ENCODE data around the gene ARHGEF37. TPM values are rescaled to one million over a fixed set of nuclear protein-coding genes. Genes with fewer than 3 reads are reported as not detected.
"Not testable (repeated sequence)": the region's sequence is repeated elsewhere in the genome, so short reads cannot be mapped to it uniquely, and the experiment has no call there.

Gene ARHGEF37
- total and polyA plus RNA-seq, 2 of the 8 experiments (the other 6 are each of a cell fraction or from before 2014, with no cell fraction given), result 0.21 to 0.48 TPM

DNA sequence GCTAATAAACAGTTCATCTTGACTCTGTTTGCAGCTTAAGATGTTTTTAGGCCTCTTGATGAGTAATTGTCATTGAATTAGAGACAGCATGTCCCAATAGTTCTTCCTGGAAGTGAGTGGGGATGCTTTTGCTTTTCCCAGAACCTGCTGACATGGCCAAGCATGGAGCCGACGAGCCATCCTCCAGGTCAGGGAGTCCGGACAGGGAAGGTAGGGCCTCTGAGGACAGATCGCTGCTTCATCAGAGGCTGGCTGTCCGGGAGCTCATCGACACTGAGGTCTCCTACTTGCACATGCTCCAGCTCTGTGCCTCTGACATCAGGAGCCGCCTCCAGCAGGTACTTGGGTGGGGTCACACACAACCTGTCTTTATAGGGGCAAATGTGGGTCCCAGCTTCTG is 16.3 kb downstream of the ARHGEF37 start (continued):
- TF ChIP-seq JUND (IDR thresholded peaks at IDR 0.05; ENCODE audit: low read length) (no peak), FOSL1 (IDR thresholded peaks at IDR 0.05; ENCODE audit: insufficient read depth, low read depth, low read length) (no peak), CEBPB (IDR thresholded peaks at IDR 0.05; ENCODE audit: low read depth, low read length) (no peak), EGR1 (IDR thresholded peaks at IDR 0.05; ENCODE audit: borderline replicate concordance, low read depth, low read length) (no peak), NANOG (IDR thresholded peaks at IDR 0.05; ENCODE audit: insufficient read depth, low read depth, low read length, poor library complexity, severe bottlenecking) (no peak)

DNA sequence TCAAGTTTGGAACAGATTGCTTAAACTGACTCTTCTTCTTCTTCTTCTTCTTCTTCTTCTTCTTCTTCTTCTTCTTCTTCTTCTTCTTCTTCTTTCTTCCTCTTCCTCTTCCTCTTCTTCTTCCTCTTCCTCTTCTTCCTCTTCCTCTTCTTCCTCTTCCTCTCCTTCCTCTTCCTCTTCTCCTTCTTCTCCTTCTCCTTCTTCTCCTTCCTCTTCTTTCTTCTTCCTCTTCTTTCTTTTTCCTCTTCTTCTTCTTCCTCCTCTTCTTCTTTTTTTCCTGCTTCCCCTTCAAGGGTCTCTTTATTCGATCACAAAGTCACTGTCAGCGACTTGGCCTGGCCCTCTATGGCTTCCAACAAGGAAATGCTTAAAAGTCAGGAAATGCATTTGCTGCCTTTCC is 16.9 kb downstream of the ARHGEF37 start:
- not testable (repeated sequence) for H4K20me1 ChIP-seq (replicated peaks in 1 of 2; ENCODE audit: control insufficient read depth in 1 of 2, insufficient read depth in 2 of 2, low read length in 2 of 2); H2BK20ac ChIP-seq (ENCODE audit: low read length); H2BK5ac ChIP-seq (ENCODE audit: low read depth, low read length); H2BK120ac ChIP-seq (replicated peaks; ENCODE audit: low read depth, low read length); H2AFZ ChIP-seq (ENCODE audit: low read length); H3K27ac ChIP-seq (ENCODE audit: low read depth, low read length); FAIRE-seq; H3K4ac ChIP-seq (replicated peaks; ENCODE audit: insufficient read length, low read depth, low read length); H3K79me2 ChIP-seq (ENCODE audit: control insufficient read depth in 1 of 2, insufficient read depth in 2 of 2, low read length in 2 of 2); H2BK12ac ChIP-seq (ENCODE audit: low read depth, low read length); H3K9ac ChIP-seq (replicated peaks in 1 of 4; ENCODE audit: extremely low read depth in 1 of 4, low read depth in 3 of 4, low read length in 3 of 4); DNase-seq (ENCODE audit: low read depth in 1 of 2, low spot score in 2 of 2); H3K27me3 ChIP-seq (replicated peaks in 1 of 4; ENCODE audit: control insufficient read depth in 3 of 4, extremely low read depth in 1 of 4, insufficient read depth in 3 of 4, low read length in 3 of 4); H3K14ac ChIP-seq (ENCODE audit: insufficient read length); H3K23ac ChIP-seq (ENCODE audit: insufficient read length); H3K23me2 ChIP-seq (ENCODE audit: low read depth, low read length); H3K36me3 ChIP-seq (ENCODE audit: control insufficient read depth in 2 of 4, insufficient read depth in 4 of 4, low read length in 3 of 4); H2BK15ac ChIP-seq (ENCODE audit: low read length); H3K18ac ChIP-seq (ENCODE audit: extremely low read depth, low read length); H4K5ac ChIP-seq (ENCODE audit: insufficient read length, low read depth, low read length); H3K4me3 ChIP-seq (ENCODE audit: extremely low read depth in 1 of 4, insufficient read depth in 2 of 4, low read depth in 3 of 4, low read length in 4 of 4); H3K4me1 ChIP-seq (replicated peaks in 1 of 4; ENCODE audit: control insufficient read depth in 3 of 4, insufficient read depth in 4 of 4, low read length in 3 of 4); H2AK5ac ChIP-seq (ENCODE audit: low read depth, low read length); H3K56ac ChIP-seq (replicated peaks; ENCODE audit: insufficient read length, low read depth, low read length); H3K9me3 ChIP-seq (ENCODE audit: insufficient read depth in 2 of 2, low read depth in 1 of 2, low read length in 1 of 2); H4K91ac ChIP-seq (replicated peaks; ENCODE audit: insufficient read length, low read length); H4K8ac ChIP-seq (ENCODE audit: extremely low read depth, insufficient read depth, low read length); H3K79me1 ChIP-seq (ENCODE audit: low read depth, low read length); H3K4me2 ChIP-seq (ENCODE audit: insufficient read depth in 1 of 2, low read depth in 2 of 2, low read length in 2 of 2)
- 84% methylated on average over 2 of the region's 2 CpGs; no CpG with 5 or more reads in 1 of the 2 experiments for WGBS, 2 experiments (ENCODE audit: extremely low coverage in 1 of 2, insufficient coverage in 1 of 2, insufficient read length in 1 of 2, insufficient replicate concordance in 2 of 2, low coverage in 1 of 2, low lambda C conversion rate in 2 of 2, missing lambda C conversion rate in 1 of 2)
- CTCF ChIA-PET (ENCODE audit: partially characterized antibody), result interaction anchor here (0.6 to 3.8 kb wide), 13 partner anchors 8 to 272 kb away, joined by 3 to 19 read pairs (median 5); partner anchors contain the start of gene ARHGEF37
- POLR2A ChIA-PET (ENCODE audit: partially characterized antibody), result interaction anchor here (1.1 kb wide), 1 partner anchor 11 kb away, joined by 3 read pairs; no protein-coding TSS in a partner anchor
